Islet precursor cell (in vitro differentiated cells): Measurements from ENCODE around the gene PIM3.
A peak's percentile ranks its signal among the peaks of the same experiment; 100 is the strongest.
"Not testable (repeated sequence)": the region's sequence is repeated elsewhere in the genome, so short reads cannot be mapped to it uniquely, and the experiment has no call there.

ENCODE experiments used
- DNase-seq: peaks from one replicate; pipeline ENCODE4 v3.0.0-alpha.2; 2018

PIM3 gene

GRCh38 chr22:49943771-49944398, 16.7 kb upstream of the PIM3 start:
- DNase-seq: no peak

- no peak for DNase-seq
These were observed 16.1 kb upstream of the PIM3 start for GRCh38 chr22:49944399-49944891.

- not testable (repeated sequence) for DNase-seq
These were observed 15.4 kb upstream of the PIM3 start for GRCh38 chr22:49945042-49945794.

GRCh38 chr22:49946612-49947295, 13.8 kb upstream of the PIM3 start:
- no peak for DNase-seq

- DNase-seq: no peak
These were observed 13.3 kb upstream of the PIM3 start for GRCh38 chr22:49947296-49947622.

- no peak for DNase-seq
These were observed 12.2 kb upstream of the PIM3 start for GRCh38 chr22:49948116-49948957.

- DNase-seq: no peak
These were observed 11.3 kb upstream of the PIM3 start for GRCh38 chr22:49948958-49949913.

- no peak for DNase-seq
These were observed 10.7 kb upstream of the PIM3 start for GRCh38 chr22:49949914-49950292.

- DNase-seq: no peak
These were observed 10.1 kb upstream of the PIM3 start for GRCh38 chr22:49950396-49950994.

- DNase-seq: peak; percentile 85
These were observed 9.4 kb upstream of the PIM3 start for GRCh38 chr22:49951000-49951677.

- no peak for DNase-seq
These were observed 8.9 kb upstream of the PIM3 start for GRCh38 chr22:49951678-49951985.

- DNase-seq: peak; percentile 87
These were observed 8.3 kb upstream of the PIM3 start for GRCh38 chr22:49951986-49952896.

- DNase-seq: no peak
These were observed 7.4 kb upstream of the PIM3 start for GRCh38 chr22:49953027-49953679.

GRCh38 chr22:49953680-49954344, 6.8 kb upstream of the PIM3 start:
- DNase-seq: no peak

GRCh38 chr22:49954354-49954753, 6.2 kb upstream of the PIM3 start:
- no peak for DNase-seq

GRCh38 chr22:49954991-49955580, 5.5 kb upstream of the PIM3 start:
- DNase-seq: no peak

GRCh38 chr22:49955581-49956417, 4.8 kb upstream of the PIM3 start:
- no peak for DNase-seq

GRCh38 chr22:49956418-49956770, 4.2 kb upstream of the PIM3 start:
- DNase-seq: no peak
